Tibial nerve (tissue), 3 donors: ENCODE measurements around the gene GGACT.

ENCODE experiments used
- CTCF ChIP-seq, 5 experiments: fragments of 200-600 bp in 3 of 5; fragments of 450-650 bp in 2 of 5; sonication (generic) in 3 of 5; IDR thresholded peaks; one replicate each; pipeline ENCODE4 v1.5.1; 2016 to 2019; ENCODE audit warnings: antibody characterized with exemption in 5 of 5, mild to moderate bottlenecking in 3 of 5, moderate library complexity in 2 of 5
- POLR2A ChIP-seq, 2 donors: fragments of 450-650 bp; IDR thresholded peaks; one replicate each; pipeline ENCODE4 v1.6.1; 2017; ENCODE audit warnings: antibody characterized with exemption in 2 of 2, mild to moderate bottlenecking in 2 of 2, moderate library complexity in 2 of 2

DNA sequence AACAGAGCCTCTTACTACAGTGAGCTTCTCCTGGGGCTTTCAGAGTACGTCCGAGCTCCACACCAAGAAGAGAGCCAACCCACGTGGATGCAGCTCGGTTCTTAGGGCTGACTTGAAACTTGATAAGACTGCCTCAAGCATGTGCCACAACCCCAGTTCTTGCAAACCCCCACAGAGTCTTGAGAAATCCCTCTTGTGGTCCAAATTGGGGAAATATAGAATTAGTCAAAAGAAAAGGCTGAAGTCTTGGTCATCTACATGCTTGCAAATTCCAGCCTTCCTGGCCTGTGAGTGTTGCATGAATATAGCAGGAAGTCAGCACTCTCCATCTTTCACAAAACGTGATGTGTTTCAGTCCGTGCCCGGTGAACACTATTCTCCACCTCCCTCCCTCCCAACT lies 95.2 kb downstream of the GGACT start:
- no peak for TF ChIP-seq POLR2A (IDR thresholded peaks at IDR 0.05)
- no peak for TF ChIP-seq CTCF (IDR thresholded peaks at IDR 0.05)
